PC-3 (cell line): ENCODE results near the gene TNIP1.

Source experiments
- CTCF ChIP-seq: fragments of 300-600 bp; sonication (generic); conservative IDR thresholded peaks from 2 replicates; pipeline ENCODE4 v1.5.1; 2017; ENCODE audit warnings: antibody characterized with exemption, low read depth, mild to moderate bottlenecking, low read length
- EZH2 ChIP-seq: fragments of 300-600 bp; sonication (generic); IDR thresholded peaks from one replicate; pipeline ENCODE4 v1.6.1; 2017; ENCODE audit warnings: antibody characterized with exemption, mild to moderate bottlenecking, low read length; ENCODE audit not compliant: unreplicated experiment
- EZH2phosphoT487 ChIP-seq: fragments of 300-600 bp; sonication (generic); IDR thresholded peaks from 2 replicates; pipeline ENCODE4 v1.6.1; 2018; ENCODE audit warnings: mild to moderate bottlenecking, antibody characterized with exemption, low read length, borderline replicate concordance

- TF ChIP-seq CTCF (no peak), EZH2phosphoT487 (no peak), EZH2 (no peak)
These were observed 9.8 kb downstream of the TNIP1 start for GRCh38 chr5:151071021-151071420.
